ENCODE results near the gene LRBA.

DNA sequence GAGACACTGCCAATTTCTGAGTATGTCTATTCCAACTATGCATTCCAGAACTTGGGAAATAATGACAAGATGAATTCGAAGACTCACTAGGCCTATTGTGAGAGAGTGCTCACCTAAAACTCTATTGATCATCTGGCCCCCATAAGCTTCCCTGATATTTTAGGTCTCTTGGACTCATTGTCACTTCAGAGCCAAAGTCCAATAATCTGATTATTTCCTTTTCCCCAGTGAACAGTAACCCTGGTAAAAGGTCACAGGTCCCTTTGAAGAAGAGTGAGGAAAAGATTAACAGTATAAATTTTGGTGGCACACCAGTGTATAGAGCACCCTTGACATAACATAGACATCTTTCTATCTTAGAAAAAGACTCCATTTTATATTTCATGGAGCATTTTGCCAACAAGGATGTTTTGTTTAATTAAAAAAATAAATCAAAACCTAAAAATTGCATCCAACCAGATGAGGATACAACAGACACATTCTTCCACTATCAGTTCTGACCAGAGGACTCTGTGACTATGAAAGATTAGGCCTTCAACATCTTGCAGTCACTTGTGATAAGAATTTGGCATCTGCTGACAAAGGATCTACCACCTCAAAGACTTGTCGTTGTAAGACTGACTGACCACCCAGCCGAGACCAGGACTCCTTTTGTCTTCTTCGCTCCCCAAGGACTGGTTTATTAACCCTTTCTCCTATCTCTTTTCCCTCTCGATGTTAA, 241.2 kb downstream of the LRBA start:
- TF ChIP-seq, protein P1, sequence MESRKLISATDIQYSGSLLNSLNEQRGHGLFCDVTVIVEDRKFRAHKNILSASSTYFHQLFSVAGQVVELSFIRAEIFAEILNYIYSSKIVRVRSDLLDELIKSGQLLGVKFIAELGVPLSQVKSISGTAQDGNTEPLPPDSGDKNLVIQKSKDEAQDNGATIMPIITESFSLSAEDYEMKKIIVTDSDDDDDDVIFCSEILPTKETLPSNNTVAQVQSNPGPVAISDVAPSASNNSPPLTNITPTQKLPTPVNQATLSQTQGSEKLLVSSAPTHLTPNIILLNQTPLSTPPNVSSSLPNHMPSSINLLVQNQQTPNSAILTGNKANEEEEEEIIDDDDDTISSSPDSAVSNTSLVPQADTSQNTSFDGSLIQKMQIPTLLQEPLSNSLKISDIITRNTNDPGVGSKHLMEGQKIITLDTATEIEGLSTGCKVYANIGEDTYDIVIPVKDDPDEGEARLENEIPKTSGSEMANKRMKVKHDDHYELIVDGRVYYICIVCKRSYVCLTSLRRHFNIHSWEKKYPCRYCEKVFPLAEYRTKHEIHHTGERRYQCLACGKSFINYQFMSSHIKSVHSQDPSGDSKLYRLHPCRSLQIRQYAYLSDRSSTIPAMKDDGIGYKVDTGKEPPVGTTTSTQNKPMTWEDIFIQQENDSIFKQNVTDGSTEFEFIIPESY (IDR thresholded peaks at IDR 0.05), result no peak
- TF ChIP-seq SP1 (IDR thresholded peaks at IDR 0.05) (no peak), TAF1 (conservative IDR thresholded peaks at IDR 0.05) (no peak)

Data from liver (tissue), 2 donors.